Measurements from ENCODE around the gene GCLC.

GRCh38 chr6:53500095-53500494 is 44.8 kb downstream of the GCLC start:
- no peak for TF ChIP-seq POLR2AphosphoS5 (IDR thresholded peaks at IDR 0.05; ENCODE audit: borderline replicate concordance, low read depth, low read length)
- TF ChIP-seq EZH2 (IDR thresholded peaks at IDR 0.05): no peak

Measured in SK-N-MC (cell line).